Hepatocyte (in vitro differentiated cells): Measurements from ENCODE around the gene ZNHIT2.

Experiments used
- EZH2 ChIP-seq: fragments of 200-600 bp; sonication (generic); IDR thresholded peaks from 2 replicates; pipeline ENCODE4 v1.6.1; 2016; ENCODE audit warnings: antibody characterized with exemption, mild to moderate bottlenecking, borderline replicate concordance
- EZH2phosphoT487 ChIP-seq: fragments of 200-600 bp; sonication (generic); IDR thresholded peaks from one replicate; pipeline ENCODE4 v1.6.1; 2018; ENCODE audit warnings: antibody characterized with exemption, mild to moderate bottlenecking, low read depth, moderate library complexity; ENCODE audit not compliant: unreplicated experiment, severe bottlenecking
- TF ChIP-seq, protein P1 (sequence below): fragments of 200-600 bp; sonication (generic); IDR thresholded peaks from 2 replicates; pipeline ENCODE4 v1.5.1; 2016; ENCODE audit warnings: antibody characterized with exemption, mild to moderate bottlenecking; ENCODE audit not compliant: poor library complexity

DNA sequence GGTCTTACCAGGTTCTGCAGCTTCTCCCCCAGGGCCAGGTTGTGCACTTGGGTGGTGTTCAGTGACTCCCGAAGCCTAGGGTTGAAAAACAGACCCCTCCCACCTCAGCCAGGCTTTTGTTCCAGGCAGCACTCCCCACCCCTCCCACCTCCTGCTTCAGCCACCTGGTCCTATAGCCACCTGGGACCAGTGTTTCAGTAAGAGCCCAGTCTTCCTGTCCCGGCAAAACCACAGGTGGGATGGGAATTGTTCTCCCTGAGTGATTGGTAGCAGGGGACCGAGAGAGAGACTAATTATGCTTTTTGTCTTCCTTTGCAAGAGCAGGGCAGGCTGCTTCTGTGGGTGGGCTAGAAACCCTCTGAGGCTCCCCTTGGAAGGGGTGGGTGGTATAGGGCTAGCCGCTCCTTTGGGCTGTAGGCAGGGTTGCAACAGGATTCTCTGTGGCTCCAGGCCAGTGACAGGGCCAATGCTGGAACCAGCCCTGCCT lies 50.7 kb downstream of the ZNHIT2 start:
- TF ChIP-seq, protein P1, sequence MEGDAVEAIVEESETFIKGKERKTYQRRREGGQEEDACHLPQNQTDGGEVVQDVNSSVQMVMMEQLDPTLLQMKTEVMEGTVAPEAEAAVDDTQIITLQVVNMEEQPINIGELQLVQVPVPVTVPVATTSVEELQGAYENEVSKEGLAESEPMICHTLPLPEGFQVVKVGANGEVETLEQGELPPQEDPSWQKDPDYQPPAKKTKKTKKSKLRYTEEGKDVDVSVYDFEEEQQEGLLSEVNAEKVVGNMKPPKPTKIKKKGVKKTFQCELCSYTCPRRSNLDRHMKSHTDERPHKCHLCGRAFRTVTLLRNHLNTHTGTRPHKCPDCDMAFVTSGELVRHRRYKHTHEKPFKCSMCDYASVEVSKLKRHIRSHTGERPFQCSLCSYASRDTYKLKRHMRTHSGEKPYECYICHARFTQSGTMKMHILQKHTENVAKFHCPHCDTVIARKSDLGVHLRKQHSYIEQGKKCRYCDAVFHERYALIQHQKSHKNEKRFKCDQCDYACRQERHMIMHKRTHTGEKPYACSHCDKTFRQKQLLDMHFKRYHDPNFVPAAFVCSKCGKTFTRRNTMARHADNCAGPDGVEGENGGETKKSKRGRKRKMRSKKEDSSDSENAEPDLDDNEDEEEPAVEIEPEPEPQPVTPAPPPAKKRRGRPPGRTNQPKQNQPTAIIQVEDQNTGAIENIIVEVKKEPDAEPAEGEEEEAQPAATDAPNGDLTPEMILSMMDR, result no peak
- TF ChIP-seq EZH2 (no peak), EZH2phosphoT487 (no peak)
